Osteoblast (primary cell): Measurements from ENCODE around the gene SLC9B1. TPM values are rescaled to one million over a fixed set of nuclear protein-coding genes. Genes with fewer than 3 reads are reported as not detected.
"Not testable (repeated sequence)": the region's sequence is repeated elsewhere in the genome, so short reads cannot be mapped to it uniquely, and the experiment has no call there.

Experiments used
- DNase-seq: peaks from one replicate; pipeline ENCODE4 v3.0.0; 2011; ENCODE audit warnings: low spot score, mixed read lengths; ENCODE audit not compliant: insufficient read length; ENCODE audit errors: missing footprints
- H2AFZ ChIP-seq: 2 replicates; pipeline ENCODE4 v1.6.0; 2011; ENCODE audit warnings: mild to moderate bottlenecking, low read length
- H3K27ac ChIP-seq: 2 replicates; pipeline ENCODE4 v1.5.1; 2011; ENCODE audit warnings: mild to moderate bottlenecking, low read depth, low read length, moderate library complexity
- H3K27me3 ChIP-seq: 2 replicates; pipeline ENCODE4 v1.6.0; 2012; ENCODE audit warnings: mild to moderate bottlenecking, control low read depth, inconsistent platforms, low read length, moderate library complexity; ENCODE audit not compliant: insufficient read depth
- H3K36me3 ChIP-seq: 2 replicates; pipeline ENCODE4 v1.5.1; 2011; ENCODE audit warnings: mild to moderate bottlenecking, low read length, control low read depth, moderate library complexity; ENCODE audit not compliant: insufficient read depth
- H3K4me1 ChIP-seq: 2 replicates; pipeline ENCODE4 v1.5.1; 2011; ENCODE audit warnings: mild to moderate bottlenecking, low read length, control low read depth, moderate library complexity; ENCODE audit not compliant: insufficient read depth
- H3K4me2 ChIP-seq: 2 replicates; pipeline ENCODE4 v1.6.0; 2011; ENCODE audit warnings: mild to moderate bottlenecking, low read length; ENCODE audit not compliant: insufficient read depth
- H3K4me3 ChIP-seq: fragments of 200-600 bp; sonication (generic); 3 replicates; pipeline ENCODE4 v1.5.1; 2012; ENCODE audit warnings: mild to moderate bottlenecking, low read length, inconsistent platforms; ENCODE audit not compliant: insufficient read depth
- H3K79me2 ChIP-seq: 2 replicates; pipeline ENCODE4 v1.6.0; 2012; ENCODE audit warnings: mild to moderate bottlenecking, low read length, control low read depth, inconsistent platforms; ENCODE audit not compliant: insufficient read depth
- H3K9me3 ChIP-seq: 2 replicates; pipeline ENCODE4 v1.5.1; 2011; ENCODE audit warnings: low read depth, low read length, control low read depth
- H4K20me1 ChIP-seq: 2 replicates; pipeline ENCODE4 v1.6.0; 2012; ENCODE audit warnings: mild to moderate bottlenecking, low read length, control low read depth; ENCODE audit not compliant: insufficient read depth
- total RNA-seq: library from RNA; depleted of rRNA; stranded (reverse); fragments of >200 nt; gene quantifications from 2 replicates; pipeline ENCODE4 v1.2.3, GENCODE V29; 2012
- TF ChIP-seq, protein P1 (sequence below): IDR thresholded peaks from 2 replicates; pipeline ENCODE4 v1.5.1; 2011; ENCODE audit warnings: mild to moderate bottlenecking, low read depth, low read length, moderate library complexity; ENCODE audit errors: extremely low read depth

The SLC9B1 gene
- total RNA-seq, 1 donor: 0.72 TPM

DNA sequence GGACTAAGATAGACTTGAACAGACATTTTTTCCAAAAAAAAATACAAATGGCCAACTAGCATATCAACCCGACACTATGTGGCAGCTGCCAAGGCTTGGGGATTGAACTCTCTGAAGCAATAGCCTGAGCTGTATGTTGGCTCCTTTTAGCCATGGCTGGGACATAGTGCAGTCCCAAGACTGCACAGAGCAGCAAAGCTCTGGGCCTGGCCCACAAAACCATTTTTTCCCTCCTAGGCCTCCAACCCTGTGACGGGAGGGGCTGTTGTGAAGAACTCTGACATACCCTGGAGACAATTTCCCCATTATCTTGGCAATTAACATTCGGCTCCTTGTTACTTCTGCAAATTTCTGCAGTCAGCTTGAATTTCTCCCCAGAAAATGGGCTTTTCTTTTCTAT is 100.6 kb downstream of the SLC9B1 start:
- Histone ChIP-seq H3K4me2 (no peak overlapping the region), H4K20me1 (no peaks in the 10 kb centered on the region), H3K27me3 (no peaks in the 10 kb centered on the region), H3K4me3 (no peak overlapping the region), H3K79me2 (no peaks in the 10 kb centered on the region), H3K27ac (no peak overlapping the region), H3K9me3 (no peaks in the 10 kb centered on the region), H3K4me1 (no peaks in the 10 kb centered on the region), H2AFZ (no peak overlapping the region), H3K36me3 (no peaks in the 10 kb centered on the region)
- TF ChIP-seq, protein P1, sequence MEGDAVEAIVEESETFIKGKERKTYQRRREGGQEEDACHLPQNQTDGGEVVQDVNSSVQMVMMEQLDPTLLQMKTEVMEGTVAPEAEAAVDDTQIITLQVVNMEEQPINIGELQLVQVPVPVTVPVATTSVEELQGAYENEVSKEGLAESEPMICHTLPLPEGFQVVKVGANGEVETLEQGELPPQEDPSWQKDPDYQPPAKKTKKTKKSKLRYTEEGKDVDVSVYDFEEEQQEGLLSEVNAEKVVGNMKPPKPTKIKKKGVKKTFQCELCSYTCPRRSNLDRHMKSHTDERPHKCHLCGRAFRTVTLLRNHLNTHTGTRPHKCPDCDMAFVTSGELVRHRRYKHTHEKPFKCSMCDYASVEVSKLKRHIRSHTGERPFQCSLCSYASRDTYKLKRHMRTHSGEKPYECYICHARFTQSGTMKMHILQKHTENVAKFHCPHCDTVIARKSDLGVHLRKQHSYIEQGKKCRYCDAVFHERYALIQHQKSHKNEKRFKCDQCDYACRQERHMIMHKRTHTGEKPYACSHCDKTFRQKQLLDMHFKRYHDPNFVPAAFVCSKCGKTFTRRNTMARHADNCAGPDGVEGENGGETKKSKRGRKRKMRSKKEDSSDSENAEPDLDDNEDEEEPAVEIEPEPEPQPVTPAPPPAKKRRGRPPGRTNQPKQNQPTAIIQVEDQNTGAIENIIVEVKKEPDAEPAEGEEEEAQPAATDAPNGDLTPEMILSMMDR: no peak
- no peak for DNase-seq

DNA sequence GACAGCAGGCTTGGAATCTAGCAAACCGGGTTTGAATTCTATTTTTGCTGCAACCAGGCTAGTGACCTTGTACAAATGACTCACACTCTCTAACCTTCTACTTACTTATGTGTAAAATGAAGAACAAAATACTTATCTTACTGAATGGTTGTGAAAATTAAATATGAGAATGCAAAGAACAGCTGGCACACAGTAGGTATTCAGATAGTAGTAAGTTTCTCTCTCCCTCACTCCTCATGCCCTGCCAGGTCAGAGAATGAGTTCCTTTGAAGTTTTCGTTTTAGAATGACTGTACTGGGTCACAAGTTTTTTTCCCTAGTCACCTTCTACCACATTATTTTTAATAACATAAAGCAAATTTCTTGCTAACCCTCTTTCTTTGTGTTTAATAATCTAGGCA is 117.7 kb downstream of the SLC9B1 start:
- no peaks in the 10 kb centered on the region for H3K36me3 ChIP-seq
- H3K79me2 ChIP-seq: no peaks in the 10 kb centered on the region
- H3K27me3 ChIP-seq: no peaks in the 10 kb centered on the region
- H3K9me3 ChIP-seq: no peaks in the 10 kb centered on the region
- H3K4me2 ChIP-seq: no peak overlapping the region
- H2AFZ ChIP-seq: no peak overlapping the region
- TF ChIP-seq, protein P1: no peak
- H3K4me3 ChIP-seq: no peak overlapping the region
- DNase-seq: no peak
- no peak overlapping the region for H3K27ac ChIP-seq
- H3K4me1 ChIP-seq: no peaks in the 10 kb centered on the region
- H4K20me1 ChIP-seq: no peaks in the 10 kb centered on the region

DNA sequence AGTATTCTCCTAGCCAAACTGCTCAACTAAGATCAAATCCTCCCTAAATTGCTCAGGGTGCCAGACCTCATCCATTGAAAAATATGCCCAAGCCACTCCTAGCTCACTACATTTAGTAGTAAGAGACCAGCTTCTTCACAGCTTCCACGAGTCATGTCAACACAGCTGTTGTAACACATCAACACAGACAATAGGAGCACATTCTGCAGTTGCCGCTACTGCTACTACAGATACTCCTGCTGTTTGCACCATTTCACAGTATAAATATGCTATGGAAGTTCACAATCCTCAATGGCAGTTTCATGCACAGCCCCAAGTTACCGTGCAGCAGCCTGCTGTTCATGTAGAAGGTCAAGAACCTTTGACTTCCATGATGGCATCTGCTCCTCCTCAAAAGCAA is 121.9 kb downstream of the SLC9B1 start:
- not testable (repeated sequence) for H4K20me1 ChIP-seq, H3K36me3 ChIP-seq, H3K79me2 ChIP-seq, H3K4me3 ChIP-seq, DNase-seq, H2AFZ ChIP-seq, H3K27me3 ChIP-seq, H3K27ac ChIP-seq, H3K4me2 ChIP-seq, H3K9me3 ChIP-seq, H3K4me1 ChIP-seq

DNA sequence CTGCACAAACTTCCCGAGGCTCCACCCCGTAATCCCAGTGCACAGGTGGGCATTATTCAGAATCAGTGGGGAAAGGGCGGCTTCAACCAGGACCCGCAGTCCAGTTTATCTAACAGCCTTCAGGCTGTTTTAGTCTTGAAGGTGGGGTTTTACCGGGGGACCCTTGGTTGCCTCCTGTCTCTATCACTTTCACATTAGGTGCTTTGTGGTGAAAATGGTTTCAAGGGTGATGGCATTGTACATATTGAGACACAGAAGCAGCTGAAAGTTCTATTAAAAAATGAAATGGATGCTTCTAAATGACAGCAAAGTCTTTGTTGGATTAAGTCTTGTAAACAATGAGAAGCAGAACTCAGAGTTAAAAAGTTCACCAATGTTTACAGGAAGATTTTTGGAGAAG is 123.0 kb downstream of the SLC9B1 start:
- H2AFZ ChIP-seq, H3K4me3 ChIP-seq, H3K36me3 ChIP-seq, H4K20me1 ChIP-seq, H3K79me2 ChIP-seq, H3K27me3 ChIP-seq, DNase-seq, H3K4me1 ChIP-seq, H3K27ac ChIP-seq, H3K9me3 ChIP-seq, H3K4me2 ChIP-seq: not testable (repeated sequence)

DNA sequence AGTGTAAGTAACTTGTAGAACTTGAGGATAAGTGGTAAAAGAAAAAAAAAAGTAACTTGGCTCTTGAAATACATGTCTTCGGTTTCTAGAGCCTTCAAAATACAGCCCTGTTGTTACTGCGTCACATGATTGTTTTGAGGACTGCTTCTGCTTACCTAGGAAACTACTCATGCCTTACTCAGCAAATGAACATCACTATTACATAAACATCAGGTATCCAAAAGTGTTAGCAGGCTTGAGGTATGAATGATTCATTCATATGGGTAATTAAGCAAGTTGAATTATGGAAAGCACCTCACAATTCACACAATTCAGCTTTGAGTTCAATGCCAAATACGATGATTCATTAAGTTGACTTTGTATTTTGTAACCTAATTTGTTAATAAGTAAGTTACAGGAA is 129.6 kb downstream of the SLC9B1 start:
- not testable (repeated sequence) for H3K9me3 ChIP-seq, H4K20me1 ChIP-seq, H3K4me3 ChIP-seq, H3K27me3 ChIP-seq, H3K4me2 ChIP-seq, DNase-seq, H3K27ac ChIP-seq, H3K36me3 ChIP-seq, H3K79me2 ChIP-seq, H3K4me1 ChIP-seq, H2AFZ ChIP-seq

DNA sequence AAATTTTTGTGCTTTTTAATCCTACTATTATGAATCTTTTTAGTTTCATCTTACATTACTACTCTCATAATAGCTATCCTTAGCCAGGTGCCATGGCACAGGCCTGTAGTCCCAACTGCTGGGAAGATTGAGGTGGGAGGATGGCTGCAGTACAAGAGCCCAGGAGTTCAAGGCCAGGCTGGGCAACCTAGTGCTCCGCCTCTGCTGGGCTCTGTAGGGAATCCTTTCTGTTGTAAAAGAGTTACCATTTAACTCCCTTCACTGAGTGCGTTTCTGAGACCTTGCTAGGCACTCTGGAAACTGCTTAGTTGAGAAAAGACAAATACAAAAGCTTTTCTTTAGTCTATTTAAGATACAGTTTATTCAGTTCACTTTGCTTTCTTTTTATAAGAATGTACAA is 130.9 kb downstream of the SLC9B1 start:
- H3K79me2 ChIP-seq, H3K27me3 ChIP-seq, H3K4me1 ChIP-seq, H4K20me1 ChIP-seq, H2AFZ ChIP-seq, DNase-seq, H3K4me3 ChIP-seq, H3K36me3 ChIP-seq, H3K27ac ChIP-seq, H3K4me2 ChIP-seq, H3K9me3 ChIP-seq: not testable (repeated sequence)
